SK-N-SH treated with all-trans-retinoic acid at 6 μM for 48 hours (cell line): ENCODE results near the gene DTNB.

Experiments used
- CREB5 ChIP-seq: fragments of 250-450 bp; sonication (Bioruptor Pico); IDR thresholded peaks from 2 replicates; pipeline ENCODE4 v1.5.1; 2020; ENCODE audit warnings: low read depth, mild to moderate bottlenecking, moderate library complexity
- PATZ1 ChIP-seq: fragments of 250-450 bp; sonication (Bioruptor Pico); IDR thresholded peaks from 2 replicates; pipeline ENCODE4 v1.8.0; 2020; ENCODE audit warnings: mild to moderate bottlenecking, moderate library complexity, borderline replicate concordance
- TCF4 ChIP-seq: fragments of 250-450 bp; sonication (Bioruptor Pico); IDR thresholded peaks from 2 replicates; pipeline ENCODE4 v1.8.0; 2021; ENCODE audit warnings: mild to moderate bottlenecking, moderate library complexity, borderline replicate concordance
- TSHZ2 ChIP-seq: fragments of 250-450 bp; sonication (Bioruptor Pico); IDR thresholded peaks from 2 replicates; pipeline ENCODE4 v1.5.0; 2020; ENCODE audit warnings: mild to moderate bottlenecking, moderate library complexity
- ZNF8 ChIP-seq: fragments of 450-650 bp; formaldehyde crosslinking; IDR thresholded peaks from 2 replicates; pipeline ENCODE4 v1.5.0; 2020; ENCODE audit warnings: mild to moderate bottlenecking, moderate library complexity

- TF ChIP-seq CREB5 (no peak), TSHZ2 (CRISPR knock-in tag) (peak; percentile 82), TCF4 (CRISPR knock-in tag) (peak; percentile 96), ZNF8 (peak; percentile 52; the same call in 1 of the 2 replicates), PATZ1 (CRISPR knock-in tag) (no peak)
These were observed 181.3 kb downstream of the DTNB start for GRCh38 chr2:25491966-25492532.
